CD8-positive, alpha-beta memory T cell (primary cell): ENCODE data around the gene MAN2A1. TPM values are rescaled to one million over a fixed set of nuclear protein-coding genes. Genes with fewer than 3 reads are reported as not detected.
A peak's percentile ranks its signal among the peaks of the same experiment; 100 is the strongest.

Experiments
- CTCF ChIA-PET: fragments of 350-600 bp; sonication (Branson Sonifier 250); formaldehyde crosslinking; loops from one replicate; lab custom pipeline; 2021; ENCODE audit warnings: antibody characterized with exemption; lab: Charles Lee
- POLR2A ChIA-PET: fragments of 350-600 bp; sonication (Branson Sonifier 250); formaldehyde crosslinking; loops from one replicate; lab custom pipeline; 2021; ENCODE audit warnings: antibody characterized with exemption; lab: Charles Lee
- DNase-seq, 5 donors: peaks; one replicate each; pipeline versions ENCODE4 v3.0.0 to v3.0.0-alpha.2; 2020 to 2022; ENCODE audit warnings: mixed read lengths in 1 of 5
- H3K27ac ChIP-seq: one replicate; pipeline ENCODE4 v1.7.0; 2013; ENCODE audit warnings: low read depth, mild to moderate bottlenecking, low read length, moderate library complexity
- H3K27me3 ChIP-seq: 2 replicates; pipeline ENCODE4 v1.7.0; 2013; ENCODE audit warnings: low read length, mild to moderate bottlenecking; ENCODE audit not compliant: insufficient read depth, poor library complexity, severe bottlenecking
- H3K36me3 ChIP-seq: 2 replicates; pipeline ENCODE4 v1.7.0; 2013; ENCODE audit warnings: mild to moderate bottlenecking, low read length, moderate library complexity; ENCODE audit not compliant: insufficient read depth
- H3K4me1 ChIP-seq: 2 replicates; pipeline ENCODE4 v1.7.0; 2013; ENCODE audit warnings: mild to moderate bottlenecking, low read length, moderate library complexity; ENCODE audit not compliant: insufficient read depth
- H3K4me3 ChIP-seq: 2 replicates; pipeline ENCODE4 v1.7.0; 2013; ENCODE audit warnings: mild to moderate bottlenecking, low read length
- H3K9me3 ChIP-seq: 2 replicates; pipeline ENCODE4 v1.7.0; 2013; ENCODE audit warnings: mild to moderate bottlenecking, low read length
- H3K27ac Mint-ChIP-seq, 8 donors: one replicate each; pipeline ENCODE4 v1.8.0; 2020 to 2021; ENCODE audit warnings: mixed read lengths in 8 of 8, mild to moderate bottlenecking in 6 of 8, inconsistent platforms in 3 of 8, moderate library complexity in 3 of 8
- H3K27me3 Mint-ChIP-seq, 2 donors: one replicate each; pipeline ENCODE4 v1.8.0; 2020 to 2021; ENCODE audit warnings: mixed read lengths in 2 of 2, mild to moderate bottlenecking in 1 of 2, moderate library complexity in 1 of 2
- H3K36me3 Mint-ChIP-seq, 3 donors: one replicate each; pipeline ENCODE4 v1.8.0; 2020 to 2021; ENCODE audit warnings: mixed read lengths in 3 of 3, inconsistent platforms in 1 of 3, mild to moderate bottlenecking in 1 of 3
- H3K4me1 Mint-ChIP-seq, 3 donors: one replicate each; pipeline ENCODE4 v1.8.0; 2020 to 2021; ENCODE audit warnings: mixed read lengths in 3 of 3, inconsistent platforms in 1 of 3, mild to moderate bottlenecking in 1 of 3
- H3K4me3 Mint-ChIP-seq, 7 donors: one replicate each; pipeline ENCODE4 v1.8.0; 2020 to 2021; ENCODE audit warnings: mixed read lengths in 7 of 7, mild to moderate bottlenecking in 6 of 7, moderate library complexity in 4 of 7, inconsistent platforms in 2 of 7
- H3K9me3 Mint-ChIP-seq, 5 donors: one replicate each; pipeline ENCODE4 v1.8.0; 2020 to 2022; ENCODE audit warnings: mixed read lengths in 5 of 5, mild to moderate bottlenecking in 3 of 5, moderate library complexity in 2 of 5, inconsistent platforms in 1 of 5
- polyA plus RNA-seq: library from polyadenylated mRNA; unstranded; fragments of 300-500 nt; fragmentation: Illumina TruSeq; gene quantifications from one replicate; pipeline ENCODE4 v1.2.3, GENCODE V29; 2021
- total RNA-seq, 2 experiments: library from RNA; stranded (reverse); gene quantifications; one replicate each; pipeline ENCODE4 v1.2.3, GENCODE V29; 2021

MAN2A1 gene
- total and polyA plus RNA-seq, 3 experiments from 2014 or later: 28.1 to 30.8 (median 28.9) TPM

DNA sequence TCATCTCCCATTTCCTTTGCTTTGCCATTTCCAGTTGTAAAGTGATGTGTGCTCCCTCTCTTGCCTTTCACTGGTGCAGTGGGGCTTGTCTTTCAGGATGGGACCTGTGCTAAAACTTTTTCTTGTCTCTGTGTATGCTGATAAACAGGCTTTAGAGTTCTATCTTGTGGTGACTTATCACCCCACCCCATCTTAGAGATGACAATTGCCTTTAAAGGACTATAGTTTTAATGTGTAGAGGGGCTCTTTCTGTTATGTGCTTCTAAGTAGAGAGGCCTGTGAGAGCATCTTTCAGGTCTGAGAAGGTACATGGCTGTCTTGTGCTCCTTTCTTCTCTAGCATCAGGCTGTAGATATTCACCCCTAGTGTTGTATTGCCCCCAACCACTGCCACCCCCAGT is 21.9 kb downstream of the MAN2A1 start:
- H3K27me3 Mint-ChIP-seq: no peaks in the 10 kb centered on the region
- H3K9me3 Mint-ChIP-seq: no peaks in the 10 kb centered on the region
- H3K27ac Mint-ChIP-seq: peak overlapping the region in 2 of 8 donors; percentile 20 to 83
- no peak for DNase-seq
- ChIA-PET POLR2A (no interaction called here), CTCF (no interaction called here)
- H3K4me1 Mint-ChIP-seq: peaks cover 64 to 84% (median 83%) of the 10 kb centered on the region in 3 donors
- Histone ChIP-seq H3K36me3 (no peaks in the 10 kb centered on the region), H3K27ac (no peak overlapping the region), H3K4me3 (no peak overlapping the region), H3K27me3 (no peaks in the 10 kb centered on the region), H3K4me1 (peaks cover 34% of the 10 kb centered on the region), H3K9me3 (no peaks in the 10 kb centered on the region)
- peak overlapping the region in 2 of 7 donors; percentile 1 to 26 for H3K4me3 Mint-ChIP-seq
- H3K36me3 Mint-ChIP-seq: peaks cover 0 to 30% (median 12%) of the 10 kb centered on the region in 3 donors

DNA sequence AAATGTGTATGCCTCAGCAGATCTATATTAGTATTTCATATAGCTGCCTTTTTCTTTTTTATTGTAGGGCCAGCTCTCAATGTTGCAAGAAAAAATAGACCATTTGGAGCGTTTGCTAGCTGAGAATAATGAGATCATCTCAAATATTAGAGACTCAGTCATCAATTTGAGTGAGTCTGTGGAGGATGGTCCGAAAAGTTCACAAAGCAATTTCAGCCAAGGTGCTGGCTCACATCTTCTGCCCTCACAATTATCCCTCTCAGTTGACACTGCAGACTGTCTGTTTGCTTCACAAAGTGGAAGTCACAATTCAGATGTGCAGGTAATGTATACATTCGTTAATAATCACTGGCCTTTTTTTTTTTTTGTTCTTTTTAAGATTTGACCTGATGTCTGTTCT is 23.7 kb downstream of the MAN2A1 start:
- Mint-ChIP-seq H3K27ac (peak overlapping the region in 3 of 8 donors; percentile 23 to 72 (median 64)), H3K4me3 (no peak overlapping the region), H3K27me3 (no peaks in the 10 kb centered on the region), H3K4me1 (peaks cover 47 to 78% (median 78%) of the 10 kb centered on the region in 3 donors), H3K9me3 (no peaks in the 10 kb centered on the region), H3K36me3 (peaks cover 4 to 47% (median 28%) of the 10 kb centered on the region in 3 donors)
- CTCF ChIA-PET: no interaction called here
- Histone ChIP-seq H3K4me1 (peaks cover 17% of the 10 kb centered on the region), H3K27me3 (no peaks in the 10 kb centered on the region), H3K27ac (no peak overlapping the region), H3K9me3 (no peaks in the 10 kb centered on the region), H3K36me3 (peaks cover 6% of the 10 kb centered on the region), H3K4me3 (no peak overlapping the region)
- POLR2A ChIA-PET: no interaction called here
- no peak for DNase-seq

DNA sequence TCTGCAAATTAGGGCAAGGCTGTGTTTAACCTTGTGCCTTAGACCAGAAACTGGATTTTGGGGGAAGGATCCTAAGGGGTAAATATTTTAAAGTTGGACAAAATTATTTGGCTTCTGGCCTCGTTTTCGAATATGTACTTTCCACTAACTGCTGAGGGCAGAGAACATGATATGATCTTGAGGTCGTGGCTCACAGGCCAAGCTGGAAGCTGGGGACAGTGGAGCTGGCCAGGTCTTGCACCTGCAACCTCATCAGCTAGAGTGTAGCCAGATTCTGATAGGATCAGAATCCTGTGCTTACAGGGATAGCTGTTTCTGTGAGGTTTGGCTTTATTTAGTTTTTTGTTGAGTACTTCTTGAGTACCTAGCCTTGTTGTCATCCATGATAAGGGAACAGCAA is 24.9 kb downstream of the MAN2A1 start:
- Histone ChIP-seq H3K27ac (no peak overlapping the region), H3K36me3 (peaks cover 6% of the 10 kb centered on the region), H3K9me3 (no peaks in the 10 kb centered on the region), H3K4me3 (no peak overlapping the region), H3K4me1 (peaks cover 13% of the 10 kb centered on the region), H3K27me3 (no peaks in the 10 kb centered on the region)
- Mint-ChIP-seq H3K36me3 (peaks cover 4 to 49% (median 30%) of the 10 kb centered on the region in 3 donors), H3K27ac (peak overlapping the region in 2 of 8 donors; percentile 19 to 54), H3K4me1 (peaks cover 37 to 70% (median 69%) of the 10 kb centered on the region in 3 donors), H3K4me3 (no peak overlapping the region), H3K9me3 (no peaks in the 10 kb centered on the region), H3K27me3 (no peaks in the 10 kb centered on the region)
- CTCF ChIA-PET: no interaction called here
- no peak for DNase-seq
- POLR2A ChIA-PET: interaction anchor here (0.6 kb wide), 1 partner anchor 96 kb away, joined by 3 read pairs; no protein-coding TSS in a partner anchor

DNA sequence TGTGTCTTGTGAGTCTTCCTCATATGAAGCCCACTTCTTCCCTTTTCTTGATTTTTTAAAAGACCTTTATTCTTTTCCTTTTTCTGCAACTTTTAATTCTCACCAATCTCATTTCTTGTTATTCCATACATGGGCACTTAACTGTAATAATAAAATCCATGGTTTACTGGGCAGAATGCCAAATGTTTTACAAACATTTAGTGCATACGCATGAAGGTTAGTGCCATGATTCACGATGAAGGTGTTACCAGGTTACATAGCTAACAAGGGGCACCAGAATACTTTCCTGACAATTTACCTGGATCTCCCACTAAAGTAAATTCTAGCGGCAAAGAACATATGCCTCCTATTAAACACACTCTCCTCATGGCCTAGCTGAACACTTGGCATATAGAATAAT is 28.5 kb downstream of the MAN2A1 start:
- H3K4me1 ChIP-seq: no peaks in the 10 kb centered on the region
- ChIA-PET POLR2A (no interaction called here), CTCF (no interaction called here)
- peaks cover 6% of the 10 kb centered on the region for H3K36me3 ChIP-seq
- no peaks in the 10 kb centered on the region for H3K9me3 ChIP-seq
- H3K27ac Mint-ChIP-seq: no peak overlapping the region
- H3K4me3 ChIP-seq: no peak overlapping the region
- peaks cover 22 to 65% (median 64%) of the 10 kb centered on the region in 3 donors for H3K4me1 Mint-ChIP-seq
- no peak overlapping the region for H3K27ac ChIP-seq
- no peaks in the 10 kb centered on the region for H3K27me3 Mint-ChIP-seq
- peaks cover 4 to 63% (median 35%) of the 10 kb centered on the region in 3 donors for H3K36me3 Mint-ChIP-seq
- no peaks in the 10 kb centered on the region for H3K27me3 ChIP-seq
- DNase-seq: no peak
- H3K9me3 Mint-ChIP-seq: no peaks in the 10 kb centered on the region
- no peak overlapping the region for H3K4me3 Mint-ChIP-seq

DNA sequence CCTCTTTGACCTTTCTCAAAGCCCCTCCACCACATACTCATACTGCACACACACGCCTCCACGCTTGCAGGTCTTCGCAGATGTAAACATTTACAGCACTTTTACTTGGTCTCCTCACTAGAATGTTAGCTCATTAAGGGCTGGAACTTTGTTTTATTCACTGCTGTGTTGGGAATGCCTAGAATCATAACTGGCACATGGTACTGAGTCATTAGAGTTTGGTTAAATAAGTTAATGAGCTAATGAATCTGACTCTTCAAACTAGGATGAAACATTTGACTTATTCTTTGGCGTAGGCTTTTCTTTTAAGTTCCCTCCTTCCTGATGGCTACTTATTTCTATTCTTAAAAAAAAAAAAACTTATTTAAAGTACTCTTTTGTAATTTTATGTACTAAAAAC is 28.9 kb downstream of the MAN2A1 start:
- H3K4me1 Mint-ChIP-seq: peaks cover 25 to 66% (median 64%) of the 10 kb centered on the region in 3 donors
- no peak for DNase-seq
- CTCF ChIA-PET: no interaction called here

DNA sequence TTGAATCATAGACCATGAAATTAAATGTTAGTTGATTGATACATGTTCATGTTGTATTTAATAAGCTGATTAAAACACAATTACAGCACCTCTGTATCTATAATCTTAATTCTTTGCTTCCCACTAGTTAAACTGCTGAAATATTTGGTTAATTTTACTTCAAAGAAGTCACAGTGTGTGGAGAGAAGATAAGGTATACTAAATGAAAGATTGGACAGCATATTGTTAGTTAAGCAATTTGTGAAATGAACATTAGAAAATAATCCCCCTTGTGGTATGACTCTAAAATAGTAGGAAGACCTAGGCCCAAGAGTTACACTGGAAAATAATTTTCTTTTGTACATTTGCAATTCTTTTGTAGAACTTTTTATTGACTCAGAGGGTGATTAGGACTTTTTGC is 30.3 kb downstream of the MAN2A1 start:
- Histone ChIP-seq H3K9me3 (no peaks in the 10 kb centered on the region), H3K27ac (no peak overlapping the region), H3K4me1 (no peaks in the 10 kb centered on the region), H3K4me3 (no peak overlapping the region), H3K27me3 (no peaks in the 10 kb centered on the region), H3K36me3 (peaks cover 6% of the 10 kb centered on the region)
- POLR2A ChIA-PET: no interaction called here
- Mint-ChIP-seq H3K27ac (no peak overlapping the region), H3K4me3 (no peak overlapping the region), H3K9me3 (no peaks in the 10 kb centered on the region), H3K36me3 (peaks cover 4 to 59% (median 31%) of the 10 kb centered on the region in 3 donors), H3K27me3 (no peaks in the 10 kb centered on the region), H3K4me1 (peaks cover 19 to 64% (median 61%) of the 10 kb centered on the region in 3 donors)
- DNase-seq: no peak
- CTCF ChIA-PET: no interaction called here

More for the DNA sequence above, 28.9 kb downstream of the MAN2A1 start:
- Mint-ChIP-seq H3K9me3 (no peaks in the 10 kb centered on the region), H3K36me3 (peaks cover 4 to 64% (median 33%) of the 10 kb centered on the region in 3 donors), H3K27me3 (no peaks in the 10 kb centered on the region), H3K4me3 (no peak overlapping the region), H3K27ac (peak overlapping the region in 1 of 8 donors; percentile 66)
- POLR2A ChIA-PET: no interaction called here
- Histone ChIP-seq H3K36me3 (peaks cover 6% of the 10 kb centered on the region), H3K4me1 (no peaks in the 10 kb centered on the region), H3K27ac (no peak overlapping the region), H3K27me3 (no peaks in the 10 kb centered on the region), H3K4me3 (no peak overlapping the region), H3K9me3 (no peaks in the 10 kb centered on the region)

DNA sequence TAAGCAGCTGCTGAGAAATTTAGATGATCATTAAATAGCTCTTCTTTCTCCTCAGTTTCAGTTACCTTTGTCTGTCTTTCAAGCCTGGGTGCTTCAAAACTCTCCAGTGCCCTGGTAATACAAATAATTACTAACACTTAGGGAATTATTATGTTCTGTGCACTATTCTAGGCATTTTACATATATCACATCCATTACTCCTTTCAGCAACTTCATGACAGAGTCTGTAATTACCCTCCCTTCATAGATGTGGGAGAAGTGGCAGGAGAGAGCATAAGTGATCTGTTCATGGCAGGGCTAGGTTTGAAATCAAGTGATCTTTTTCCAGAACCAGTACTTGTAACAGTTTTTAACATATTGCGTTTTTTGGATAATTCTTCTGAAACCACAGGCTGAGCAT is 32.0 kb downstream of the MAN2A1 start:
- Histone ChIP-seq H3K4me3 (no peak overlapping the region), H3K36me3 (peaks cover 6% of the 10 kb centered on the region), H3K9me3 (no peaks in the 10 kb centered on the region), H3K27ac (no peak overlapping the region), H3K4me1 (no peaks in the 10 kb centered on the region), H3K27me3 (no peaks in the 10 kb centered on the region)
- CTCF ChIA-PET: no interaction called here
- DNase-seq: no peak
- peaks cover 4 to 56% (median 25%) of the 10 kb centered on the region in 3 donors for H3K36me3 Mint-ChIP-seq
- POLR2A ChIA-PET: no interaction called here
- no peaks in the 10 kb centered on the region for H3K27me3 Mint-ChIP-seq
- peaks cover 25 to 66% (median 65%) of the 10 kb centered on the region in 3 donors for H3K4me1 Mint-ChIP-seq
- H3K27ac Mint-ChIP-seq: peak overlapping the region in 1 of 8 donors; percentile 29
- H3K9me3 Mint-ChIP-seq: no peaks in the 10 kb centered on the region
- H3K4me3 Mint-ChIP-seq: no peak overlapping the region

DNA sequence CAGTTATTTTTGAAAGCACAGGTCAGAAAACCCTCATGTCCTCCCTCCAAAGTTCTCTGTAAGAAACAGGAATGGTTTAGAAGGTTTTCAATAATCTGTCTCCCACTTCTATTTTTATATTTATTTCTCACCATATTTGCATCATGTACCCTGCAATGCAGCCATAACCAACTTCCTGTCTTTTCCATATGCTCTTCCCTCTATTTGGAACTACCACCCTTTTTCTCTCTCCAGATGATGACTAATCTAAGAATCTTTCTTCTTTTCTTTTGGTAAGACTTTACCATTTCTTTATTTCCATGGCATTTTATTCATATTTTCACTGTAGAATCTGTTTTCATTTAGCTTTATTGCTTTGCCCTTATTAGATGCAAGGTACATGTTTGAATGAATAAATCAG is 33.9 kb downstream of the MAN2A1 start:
- ChIA-PET POLR2A (no interaction called here), CTCF (no interaction called here)
- peaks cover 3 to 51% (median 11%) of the 10 kb centered on the region in 3 donors for H3K36me3 Mint-ChIP-seq
- H3K36me3 ChIP-seq: no peaks in the 10 kb centered on the region
- H3K9me3 ChIP-seq: no peaks in the 10 kb centered on the region
- no peaks in the 10 kb centered on the region for H3K27me3 ChIP-seq
- peaks cover 35 to 69% (median 64%) of the 10 kb centered on the region in 3 donors for H3K4me1 Mint-ChIP-seq
- DNase-seq: no peak
- no peaks in the 10 kb centered on the region for H3K27me3 Mint-ChIP-seq
- no peaks in the 10 kb centered on the region for H3K9me3 Mint-ChIP-seq
- no peak overlapping the region for H3K4me3 ChIP-seq
- no peak overlapping the region for H3K4me3 Mint-ChIP-seq
- peak overlapping the region in 3 of 8 donors; percentile 1 to 57 (median 19) for H3K27ac Mint-ChIP-seq
- no peak overlapping the region for H3K27ac ChIP-seq
- H3K4me1 ChIP-seq: no peaks in the 10 kb centered on the region
